Skin epidermis (tissue), 12 donors: ENCODE measurements around the gene PCDH7.

ENCODE experiments used
- H3K27ac ChIP-seq, 21 experiments: fragments of 200-600 bp; sonication (generic) in 11 of 21; one replicate each; pipeline ENCODE4 v1.5.0; 2020; ENCODE audit warnings: mild to moderate bottlenecking in 3 of 21, inconsistent platforms in 2 of 21, moderate library complexity in 2 of 21
- H3K4me3 ChIP-seq, 7 experiments: fragments of 200-600 bp; sonication (generic) in 2 of 7; one replicate each; pipeline ENCODE4 v1.5.0; 2020; ENCODE audit warnings: inconsistent platforms in 2 of 7, mild to moderate bottlenecking in 2 of 7, moderate library complexity in 1 of 7

The PCDH7 gene

DNA sequence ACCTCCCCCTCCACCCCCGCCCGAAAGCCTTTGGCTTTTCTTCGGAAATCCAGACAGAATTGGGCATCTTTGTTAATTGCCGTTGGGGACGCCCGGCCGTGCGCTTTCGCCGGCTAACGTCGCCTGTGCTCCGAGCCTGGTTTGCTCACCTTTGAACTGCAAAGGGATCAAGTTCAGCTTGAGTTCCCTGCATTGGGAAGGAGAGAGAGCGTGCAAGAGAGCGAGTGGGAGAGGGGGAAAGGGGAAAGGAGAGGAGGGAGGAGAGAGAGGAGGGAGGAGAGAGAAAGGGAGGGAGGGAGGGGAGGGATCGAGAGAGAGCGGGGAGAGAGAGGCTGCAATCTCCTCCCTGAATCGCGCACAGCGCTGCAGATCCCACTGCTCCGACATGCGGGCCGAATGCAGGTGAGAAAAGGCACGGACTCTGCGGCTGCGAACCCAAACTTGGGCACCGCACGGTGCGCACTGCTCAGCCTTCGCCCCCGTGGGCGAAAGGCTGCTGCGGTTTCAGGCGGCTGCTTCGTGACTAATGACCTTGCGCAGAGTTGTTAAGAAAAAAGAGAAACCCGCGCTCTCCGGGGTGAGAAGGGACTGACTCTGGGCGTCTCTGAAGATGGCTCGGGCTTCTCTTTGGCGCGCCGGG is at the start of gene PCDH7:
TSS of gene PCDH7 (plus strand) at position 349 of the 640 bp plus-strand sequence. CDS start 1,054 bp downstream, outside the sequence.
- H3K4me3 ChIP-seq: peak within 1 kb of the TSS; percentile 42 to 64 (median 50)
- H3K27ac ChIP-seq: peak within 1 kb of the TSS in 20 of 21 experiments; percentile 22 to 81 (median 62)

GRCh38 chr4:30671926-30672448 is 48.2 kb upstream of the PCDH7 start:
- no peak overlapping the region for H3K27ac ChIP-seq
- H3K4me3 ChIP-seq: no peak overlapping the region

DNA sequence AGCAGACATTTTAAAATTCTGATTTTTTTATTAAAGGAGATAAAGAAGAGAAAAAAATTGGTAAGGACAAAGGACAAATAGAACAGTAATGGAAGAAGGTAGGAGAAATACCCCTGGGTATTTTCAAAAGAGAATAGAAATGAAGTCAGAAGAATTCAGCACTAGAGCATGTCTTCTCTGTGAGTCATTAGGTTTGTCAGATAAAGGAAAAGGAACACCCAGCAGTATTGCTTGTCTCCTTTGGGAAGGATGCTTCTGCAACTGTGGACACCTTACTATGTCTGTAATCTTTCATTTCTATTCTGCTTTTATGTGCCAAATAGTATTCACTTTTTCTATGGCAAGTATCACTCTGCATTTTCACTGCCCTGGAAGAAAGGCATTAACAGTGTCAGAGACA is 24.0 kb upstream of the PCDH7 start:
- no peak overlapping the region for H3K4me3 ChIP-seq
- H3K27ac ChIP-seq: no peak overlapping the region

DNA sequence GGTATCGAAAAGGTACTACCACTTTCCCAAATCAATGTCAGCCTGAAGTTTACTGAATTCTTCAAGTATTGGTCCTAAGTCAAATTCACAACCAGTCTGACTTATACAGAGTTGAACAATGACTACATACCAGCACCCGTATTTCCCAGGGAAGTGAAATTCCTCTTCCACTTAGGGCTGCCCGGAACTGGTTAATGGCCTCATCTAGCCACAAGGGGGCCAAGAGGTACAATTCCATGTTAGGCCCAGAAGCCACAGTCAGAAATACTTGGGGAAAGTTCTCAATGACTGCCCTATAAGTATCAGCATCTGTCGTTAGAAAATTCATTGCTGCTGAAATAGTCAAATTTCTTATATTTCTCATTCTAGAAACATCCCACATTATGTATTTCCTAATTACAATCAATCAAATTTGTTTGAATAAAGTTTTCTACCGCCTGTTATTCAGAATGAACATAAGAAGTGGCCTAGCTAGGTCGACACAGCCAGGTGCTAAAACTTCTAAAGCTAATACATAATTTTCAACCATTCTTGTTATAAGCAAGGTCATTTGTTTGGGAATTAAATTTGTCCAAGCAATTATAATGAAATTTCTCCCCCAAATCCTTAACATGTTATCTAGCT is 5.6 kb upstream of the PCDH7 start:
- Histone ChIP-seq H3K27ac (no peak overlapping the region), H3K4me3 (no peak overlapping the region)

- H3K4me3 ChIP-seq: peak overlapping the region in 6 of 7 experiments; percentile 42 to 64 (median 48)
- peak overlapping the region in 2 of 21 experiments; percentile 10 to 24 for H3K27ac ChIP-seq
Observed at GRCh38 chr4:30716158-30716557, 4.0 kb upstream of the PCDH7 start.

GRCh38 chr4:30716681-30717207 is 3.4 kb upstream of the PCDH7 start:
- Histone ChIP-seq H3K4me3 (peak overlapping the region; percentile 42 to 64 (median 50)), H3K27ac (peak overlapping the region in 16 of 21 experiments; percentile 5 to 78 (median 53))

DNA sequence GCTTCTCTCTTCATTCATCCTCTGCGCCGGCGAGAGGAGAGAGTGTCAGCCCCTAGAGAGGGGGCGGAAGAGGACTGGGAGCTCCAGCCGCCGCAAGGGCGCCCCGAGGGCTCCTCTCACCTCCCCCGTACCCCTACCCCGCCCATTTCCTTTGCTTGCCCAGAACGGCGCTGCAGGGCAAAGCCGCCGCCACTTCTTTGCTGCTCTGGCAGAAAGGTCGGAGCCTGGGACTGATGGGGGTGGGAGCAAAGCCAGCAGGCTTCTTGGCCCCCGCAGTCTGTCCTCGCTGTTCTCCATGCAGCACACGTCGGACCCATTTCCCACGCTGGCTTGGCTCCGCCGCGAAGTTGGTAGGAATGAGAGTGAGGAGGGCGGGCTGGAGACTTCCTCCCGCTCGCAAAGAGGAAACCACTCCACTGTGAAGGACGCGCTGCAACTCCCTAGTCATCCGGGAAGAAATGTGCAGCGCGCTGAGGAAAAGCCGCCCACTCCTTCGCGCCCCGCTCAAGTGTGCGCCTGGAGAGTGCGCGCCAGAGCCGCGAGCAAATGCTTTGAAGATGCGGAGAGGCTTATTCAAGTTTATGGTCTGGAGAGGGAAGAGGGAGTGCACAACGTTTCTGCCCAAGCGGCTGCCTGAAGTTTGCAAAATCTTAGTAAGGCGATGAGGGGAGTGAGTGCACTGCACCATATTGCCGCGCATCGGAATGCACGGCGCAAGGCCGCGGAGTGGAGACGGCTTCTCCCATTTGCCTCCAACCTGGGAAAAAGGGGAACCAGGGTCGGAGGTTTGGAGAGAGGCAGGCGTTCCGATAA is 2.8 kb upstream of the PCDH7 start:
- Histone ChIP-seq H3K27ac (peak overlapping the region in 19 of 21 experiments; percentile 5 to 78 (median 50)), H3K4me3 (peak overlapping the region; percentile 42 to 64 (median 50))

GRCh38 chr4:30718021-30718542 is 2.1 kb upstream of the PCDH7 start:
- H3K27ac ChIP-seq: peak overlapping the region in 17 of 21 experiments; percentile 22 to 78 (median 50)

DNA sequence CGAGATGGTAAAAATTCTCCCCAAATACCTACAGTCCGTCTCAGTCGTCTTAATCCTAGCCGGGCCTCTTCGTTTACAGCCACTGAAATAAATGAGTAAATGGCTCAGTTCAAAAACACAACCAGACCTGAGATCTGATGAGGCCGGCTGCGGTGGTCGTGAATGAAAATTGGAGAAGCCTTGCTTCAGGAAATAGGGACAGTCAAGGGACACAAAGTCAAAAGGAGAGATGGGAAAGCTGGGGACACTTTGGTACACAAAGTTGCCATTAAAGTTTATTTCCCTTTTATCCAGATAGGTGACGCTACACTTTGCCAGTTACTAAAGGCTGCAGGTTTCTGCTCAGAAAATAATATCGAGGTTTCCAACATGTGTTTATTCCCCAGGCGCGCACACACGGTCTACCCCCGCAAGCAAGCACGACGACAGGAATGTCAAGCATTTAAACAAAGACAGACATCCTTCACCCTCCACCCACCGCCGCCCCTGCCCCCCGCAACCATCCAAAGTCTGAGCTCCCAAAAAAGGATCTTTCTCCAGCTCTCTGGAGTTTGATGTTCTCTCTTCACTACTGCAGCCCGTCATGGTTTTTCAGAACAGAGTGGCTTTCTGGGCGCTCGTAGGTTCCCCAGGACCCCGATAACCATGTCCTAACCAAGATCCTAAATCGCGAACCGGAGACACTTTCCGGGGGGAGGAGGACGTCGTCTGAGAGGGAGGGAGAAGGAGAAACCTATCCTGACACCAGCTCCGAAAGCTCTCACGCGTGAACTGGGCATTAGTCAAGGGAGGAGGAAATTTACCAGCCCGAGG is 1.3 kb upstream of the PCDH7 start:
- Histone ChIP-seq H3K27ac (peak overlapping the region in 19 of 21 experiments; percentile 22 to 81 (median 64)), H3K4me3 (peak overlapping the region; percentile 42 to 64 (median 50))

More at GRCh38 chr4:30718021-30718542, 2.1 kb upstream of the PCDH7 start:
- H3K4me3 ChIP-seq: peak overlapping the region; percentile 42 to 64 (median 50)

- H3K4me3 ChIP-seq: peak overlapping the region; percentile 42 to 64 (median 50)
- peak overlapping the region in 19 of 21 experiments; percentile 22 to 81 (median 60) for H3K27ac ChIP-seq
Observed at GRCh38 chr4:30719454-30720020, 632 bp upstream of the PCDH7 start.

DNA sequence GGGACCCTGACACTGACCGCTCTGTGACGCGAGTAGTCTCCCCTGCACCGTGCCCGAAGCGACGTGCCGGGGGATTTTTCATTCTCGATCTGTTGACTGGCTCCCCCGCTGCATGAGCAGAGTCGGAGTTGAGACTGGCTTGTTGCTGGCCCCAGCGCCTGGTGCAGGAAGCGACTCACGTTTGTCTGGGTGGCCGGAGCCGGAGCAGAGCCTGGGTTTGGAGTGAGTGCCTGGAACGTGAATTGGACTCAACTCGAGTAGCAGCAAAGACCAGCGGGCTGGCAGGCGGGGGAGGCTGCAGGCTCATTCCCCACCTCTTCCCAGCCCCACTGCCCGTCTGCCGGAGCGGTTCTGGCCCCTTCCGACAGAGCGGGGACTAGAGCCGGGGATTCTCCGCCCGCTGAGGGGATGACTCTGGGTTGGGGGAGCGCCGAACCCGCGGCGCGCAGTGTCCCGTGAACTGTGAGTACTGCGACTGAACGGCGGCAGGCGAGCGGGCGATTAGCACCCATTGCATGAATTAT is 554 bp downstream of the PCDH7 start:
- H3K4me3 ChIP-seq: peak overlapping the region; percentile 42 to 64 (median 50)

DNA sequence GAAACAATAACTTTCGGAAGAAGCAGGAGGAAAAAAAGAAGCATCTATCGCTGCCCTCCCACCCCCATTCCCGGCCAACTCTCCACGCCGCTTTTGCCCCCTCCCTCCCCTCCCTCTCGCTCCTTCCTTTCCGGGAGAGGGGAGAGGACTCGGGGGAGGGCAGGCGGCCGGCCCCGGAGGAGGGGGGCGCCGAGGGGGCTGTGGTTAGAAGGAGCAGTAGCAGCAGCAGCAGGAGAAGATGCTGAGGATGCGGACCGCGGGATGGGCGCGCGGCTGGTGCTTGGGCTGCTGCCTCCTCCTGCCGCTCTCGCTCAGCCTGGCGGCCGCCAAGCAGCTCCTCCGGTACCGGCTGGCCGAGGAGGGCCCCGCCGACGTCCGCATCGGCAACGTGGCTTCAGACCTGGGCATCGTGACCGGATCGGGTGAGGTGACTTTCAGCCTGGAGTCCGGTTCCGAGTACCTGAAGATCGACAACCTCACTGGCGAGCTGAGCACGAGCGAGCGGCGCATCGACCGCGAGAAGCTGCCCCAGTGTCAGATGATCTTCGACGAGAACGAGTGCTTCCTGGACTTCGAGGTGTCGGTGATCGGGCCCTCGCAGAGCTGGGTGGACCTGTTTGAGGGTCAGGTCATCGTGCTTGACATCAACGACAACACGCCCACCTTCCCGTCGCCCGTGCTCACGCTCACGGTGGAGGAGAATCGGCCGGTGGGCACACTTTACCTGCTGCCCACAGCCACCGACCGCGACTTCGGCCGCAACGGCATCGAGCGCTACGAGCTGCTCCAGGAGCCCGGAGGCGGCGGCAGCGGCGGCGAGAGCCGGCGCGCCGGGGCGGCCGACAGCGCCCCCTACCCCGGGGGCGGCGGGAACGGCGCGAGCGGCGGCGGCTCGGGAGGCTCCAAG is 1.3 kb downstream of the PCDH7 start:
- peak overlapping the region in 15 of 21 experiments; percentile 6 to 81 (median 58) for H3K27ac ChIP-seq

More for the DNA sequence above, 554 bp downstream of the PCDH7 start:
- peak overlapping the region in 18 of 21 experiments; percentile 8 to 81 (median 58) for H3K27ac ChIP-seq

DNA sequence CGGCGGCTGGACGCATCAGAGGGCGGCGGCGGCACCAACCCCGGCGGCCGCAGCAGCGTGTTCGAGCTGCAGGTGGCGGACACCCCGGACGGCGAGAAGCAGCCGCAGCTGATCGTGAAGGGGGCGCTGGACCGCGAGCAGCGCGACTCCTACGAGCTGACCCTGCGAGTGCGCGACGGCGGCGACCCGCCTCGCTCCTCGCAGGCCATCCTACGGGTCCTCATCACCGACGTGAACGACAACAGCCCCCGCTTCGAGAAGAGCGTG is 1.9 kb downstream of the PCDH7 start:
- H3K27ac ChIP-seq: peak overlapping the region in 5 of 21 experiments; percentile 3 to 48 (median 43)
- peak overlapping the region; percentile 42 to 64 (median 50) for H3K4me3 ChIP-seq

More for the DNA sequence above, 1.3 kb downstream of the PCDH7 start:
- peak overlapping the region; percentile 42 to 64 (median 50) for H3K4me3 ChIP-seq

DNA sequence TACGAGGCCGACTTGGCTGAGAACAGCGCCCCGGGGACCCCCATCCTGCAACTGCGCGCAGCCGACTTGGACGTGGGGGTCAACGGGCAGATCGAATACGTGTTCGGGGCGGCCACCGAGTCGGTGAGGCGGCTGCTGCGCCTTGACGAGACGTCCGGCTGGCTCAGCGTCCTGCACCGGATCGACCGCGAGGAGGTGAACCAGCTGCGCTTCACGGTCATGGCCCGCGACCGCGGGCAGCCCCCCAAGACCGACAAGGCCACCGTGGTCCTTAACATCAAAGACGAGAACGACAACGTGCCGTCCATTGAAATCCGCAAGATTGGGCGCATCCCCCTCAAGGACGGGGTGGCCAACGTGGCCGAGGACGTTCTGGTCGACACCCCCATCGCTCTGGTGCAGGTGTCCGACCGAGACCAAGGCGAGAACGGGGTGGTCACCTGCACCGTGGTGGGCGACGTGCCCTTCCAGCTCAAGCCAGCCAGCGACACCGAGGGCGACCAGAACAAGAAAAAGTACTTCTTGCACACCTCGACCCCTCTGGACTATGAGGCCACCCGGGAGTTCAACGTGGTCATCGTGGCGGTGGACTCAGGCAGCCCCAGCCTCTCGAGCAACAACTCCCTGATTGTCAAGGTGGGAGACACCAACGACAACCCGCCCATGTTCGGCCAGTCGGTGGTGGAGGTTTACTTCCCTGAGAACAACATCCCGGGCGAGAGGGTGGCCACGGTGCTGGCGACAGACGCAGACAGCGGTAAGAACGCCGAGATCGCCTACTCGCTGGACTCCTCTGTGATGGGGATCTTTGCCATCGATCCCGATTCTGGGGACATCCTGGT is 2.4 kb downstream of the PCDH7 start:
- Histone ChIP-seq H3K27ac (peak overlapping the region in 5 of 21 experiments; percentile 3 to 48 (median 43)), H3K4me3 (peak overlapping the region; percentile 42 to 64 (median 50))

- Histone ChIP-seq H3K4me3 (peak overlapping the region in 6 of 7 experiments; percentile 42 to 64 (median 47)), H3K27ac (no peak overlapping the region)
Observed at GRCh38 chr4:30723201-30723955, 3.2 kb downstream of the PCDH7 start.
